Effector memory CD8-positive, alpha-beta T cell (primary cell): ENCODE measurements around the gene ACBD5.
A peak's percentile ranks its signal among the peaks of the same experiment; 100 is the strongest.
"Not testable (repeated sequence)": the region's sequence is repeated elsewhere in the genome, so short reads cannot be mapped to it uniquely, and the experiment has no call there.

Source experiments
- ATAC-seq: fragments of 150-1000 bp; cut with Tn5 transposase; replicated peaks from 2 replicates; pipeline ENCODE4 v1.10.0; 2021; ENCODE audit warnings: mild to moderate bottlenecking, moderate library complexity
- DNase-seq, 3 experiments: peaks; one replicate each; pipeline ENCODE4 v3.0.0; 2021
- H3K27ac Mint-ChIP-seq, 2 donors: one replicate each; pipeline ENCODE4 v1.8.0; 2022; ENCODE audit warnings: mild to moderate bottlenecking in 2 of 2, mixed read lengths in 2 of 2, moderate library complexity in 2 of 2
- H3K27me3 Mint-ChIP-seq, 2 donors: one replicate each; pipeline ENCODE4 v1.8.0; 2022; ENCODE audit warnings: mixed read lengths in 2 of 2
- H3K36me3 Mint-ChIP-seq: one replicate; pipeline ENCODE4 v1.8.0; 2022; ENCODE audit warnings: mild to moderate bottlenecking, moderate library complexity, mixed read lengths; ENCODE audit not compliant: insufficient read depth
- H3K4me1 Mint-ChIP-seq, 2 donors: one replicate each; pipeline ENCODE4 v1.8.0; 2022; ENCODE audit warnings: low read depth in 2 of 2, mixed read lengths in 2 of 2
- H3K4me3 Mint-ChIP-seq, 2 donors: one replicate each; pipeline ENCODE4 v1.8.0; 2022; ENCODE audit warnings: mild to moderate bottlenecking in 2 of 2, mixed read lengths in 2 of 2, moderate library complexity in 2 of 2
- H3K9me3 Mint-ChIP-seq, 2 donors: one replicate each; pipeline ENCODE4 v1.8.0; 2022; ENCODE audit warnings: mixed read lengths in 2 of 2
- total RNA-seq, 9 experiments: gene quantifications; one replicate each; lab custom pipeline; 2026; lab: John Stamatoyannopoulos, UW

Gene ACBD5, protein sequence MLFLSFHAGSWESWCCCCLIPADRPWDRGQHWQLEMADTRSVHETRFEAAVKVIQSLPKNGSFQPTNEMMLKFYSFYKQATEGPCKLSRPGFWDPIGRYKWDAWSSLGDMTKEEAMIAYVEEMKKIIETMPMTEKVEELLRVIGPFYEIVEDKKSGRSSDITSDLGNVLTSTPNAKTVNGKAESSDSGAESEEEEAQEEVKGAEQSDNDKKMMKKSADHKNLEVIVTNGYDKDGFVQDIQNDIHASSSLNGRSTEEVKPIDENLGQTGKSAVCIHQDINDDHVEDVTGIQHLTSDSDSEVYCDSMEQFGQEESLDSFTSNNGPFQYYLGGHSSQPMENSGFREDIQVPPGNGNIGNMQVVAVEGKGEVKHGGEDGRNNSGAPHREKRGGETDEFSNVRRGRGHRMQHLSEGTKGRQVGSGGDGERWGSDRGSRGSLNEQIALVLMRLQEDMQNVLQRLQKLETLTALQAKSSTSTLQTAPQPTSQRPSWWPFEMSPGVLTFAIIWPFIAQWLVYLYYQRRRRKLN
- 36.0 to 69.2 (median 60.1) reads per million in 9 experiments for total RNA-seq

DNA sequence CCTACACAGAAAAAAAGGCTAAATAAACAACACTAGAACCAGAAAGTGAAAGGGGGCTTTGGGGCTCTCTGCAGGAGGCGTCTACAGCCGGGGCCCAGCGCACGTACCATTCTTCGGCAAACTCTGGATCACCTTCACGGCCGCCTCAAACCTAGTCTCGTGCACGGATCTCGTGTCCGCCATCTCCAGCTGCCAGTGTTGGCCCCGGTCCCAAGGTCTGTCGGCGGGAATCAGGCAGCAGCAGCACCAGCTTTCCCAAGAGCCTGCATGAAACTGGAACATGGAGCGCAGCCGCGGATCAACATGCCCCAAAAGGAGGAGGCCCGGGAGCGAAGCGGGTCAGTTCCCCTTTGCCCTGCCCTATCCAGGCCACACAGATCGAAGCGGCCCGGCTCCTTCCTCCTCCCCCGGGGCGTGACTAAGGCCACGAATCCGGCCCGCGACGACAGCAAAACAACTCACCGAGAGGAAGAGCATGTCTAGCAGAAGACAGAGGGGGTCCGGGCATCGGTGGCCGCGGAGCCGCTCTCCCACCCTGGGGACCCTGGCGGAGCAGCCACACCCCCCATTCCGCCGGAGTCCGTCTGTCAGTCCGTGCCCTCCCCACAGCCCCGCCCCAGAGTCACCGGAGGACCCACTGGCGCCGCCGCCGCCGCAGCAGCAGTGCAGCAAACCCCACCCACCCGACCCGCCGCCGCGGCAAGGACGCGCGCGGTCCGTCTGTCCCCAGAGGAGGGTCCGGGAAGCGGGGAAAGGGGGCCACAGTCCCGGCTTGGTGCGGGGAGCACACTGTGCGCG is at the start of gene ACBD5:
Gene ACBD5 (minus strand): TSS at position 586 of the 798 bp plus-strand sequence. CDS start 109 bp downstream, at position 477.
- peak within 1 kb of the TSS; percentile 91 to 98 for H3K27ac Mint-ChIP-seq
- H3K4me1 Mint-ChIP-seq, result peaks cover 29 to 39% of the 10 kb centered on the region in 2 donors
- peak; percentile 39 for ATAC-seq
- peaks cover 39% of the 10 kb centered on the region for H3K36me3 Mint-ChIP-seq
- H3K9me3 Mint-ChIP-seq, result no peaks in the 10 kb centered on the region
- peak; percentile 43 to 54 (median 45) for DNase-seq
- H3K4me3 Mint-ChIP-seq, result peak within 1 kb of the TSS; percentile 97 to 98
- H3K27me3 Mint-ChIP-seq, result no peaks in the 10 kb centered on the region

DNA sequence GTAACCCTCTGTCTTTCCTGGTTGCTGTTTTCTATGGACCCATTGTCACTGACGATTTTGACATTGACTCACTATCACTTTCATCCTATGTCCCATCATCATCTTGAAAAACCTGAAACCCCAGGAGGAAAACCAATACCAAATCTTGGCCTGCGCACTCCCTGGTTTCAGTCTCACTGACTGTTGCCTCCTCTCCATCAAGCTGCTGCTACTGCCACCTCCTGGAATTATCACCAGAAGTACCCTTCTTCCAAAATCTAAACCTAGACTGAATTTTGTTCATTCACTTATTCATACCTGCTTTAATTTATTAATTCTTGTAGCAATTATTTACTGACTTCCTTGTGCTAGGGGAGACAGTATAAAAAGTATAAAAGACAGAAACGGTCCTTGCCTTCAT is 44.5 kb upstream of the ACBD5 start:
- DNase-seq (peak; percentile 24 to 36 (median 30)), ATAC-seq (peak; percentile 80)
- Mint-ChIP-seq H3K36me3 (no peaks in the 10 kb centered on the region), H3K27me3 (no peaks in the 10 kb centered on the region), H3K9me3 (no peaks in the 10 kb centered on the region), H3K4me3 (no peak overlapping the region), H3K27ac (peak overlapping the region in 1 of 2 donors; percentile 9), H3K4me1 (peaks cover 0 to 2% of the 10 kb centered on the region in 2 donors)

DNA sequence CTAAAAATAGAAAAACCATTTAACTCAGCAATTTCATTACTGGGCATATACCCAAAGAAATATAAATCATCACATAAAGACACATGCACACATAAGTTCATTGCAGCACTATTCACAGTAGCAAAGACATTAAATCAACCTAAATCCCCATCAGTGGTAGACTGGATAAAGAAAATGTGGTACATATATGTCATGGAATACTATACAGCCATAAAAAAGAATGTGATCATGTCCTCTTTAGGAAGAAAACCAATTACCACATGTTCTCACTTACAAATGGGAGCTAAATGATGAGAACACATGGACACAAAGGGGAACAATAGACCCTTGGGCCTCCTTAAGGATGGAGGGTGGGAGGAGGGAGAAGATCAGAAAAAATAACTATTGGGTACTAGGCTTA is 36.0 kb upstream of the ACBD5 start:
- Mint-ChIP-seq H3K4me1 (peaks cover 0 to 2% of the 10 kb centered on the region in 2 donors), H3K36me3 (peaks cover 5% of the 10 kb centered on the region), H3K9me3 (no peaks in the 10 kb centered on the region), H3K27ac (no peak overlapping the region), H3K4me3 (no peak overlapping the region), H3K27me3 (peaks cover 46 to 47% of the 10 kb centered on the region in 2 donors)
- DNase-seq, result no peak
- ATAC-seq, result no peak

DNA sequence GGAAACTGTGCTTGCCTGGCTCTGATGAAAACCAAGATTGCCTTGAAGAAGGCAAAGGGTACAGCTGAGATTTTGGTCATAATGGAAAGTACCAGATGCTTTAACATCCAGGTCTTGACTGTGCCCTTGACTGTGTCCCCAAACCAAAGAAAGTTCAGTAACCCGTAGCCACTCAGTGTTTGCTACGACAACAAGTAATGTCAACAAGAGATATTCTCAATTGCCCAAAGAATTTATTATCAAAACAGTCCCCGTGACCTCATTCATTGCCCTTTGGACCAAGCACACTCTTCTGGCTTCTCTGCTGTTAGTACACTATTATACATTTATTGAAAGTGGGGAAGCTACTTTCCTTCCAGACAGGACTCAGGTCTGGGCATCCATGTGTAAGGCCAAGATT is 25.4 kb upstream of the ACBD5 start:
- H3K4me3 Mint-ChIP-seq, ATAC-seq, H3K4me1 Mint-ChIP-seq, H3K27ac Mint-ChIP-seq, DNase-seq, H3K9me3 Mint-ChIP-seq, H3K36me3 Mint-ChIP-seq: not testable (repeated sequence)
- H3K27me3 Mint-ChIP-seq, result peaks cover 7 to 12% of the 10 kb centered on the region in 2 donors

DNA sequence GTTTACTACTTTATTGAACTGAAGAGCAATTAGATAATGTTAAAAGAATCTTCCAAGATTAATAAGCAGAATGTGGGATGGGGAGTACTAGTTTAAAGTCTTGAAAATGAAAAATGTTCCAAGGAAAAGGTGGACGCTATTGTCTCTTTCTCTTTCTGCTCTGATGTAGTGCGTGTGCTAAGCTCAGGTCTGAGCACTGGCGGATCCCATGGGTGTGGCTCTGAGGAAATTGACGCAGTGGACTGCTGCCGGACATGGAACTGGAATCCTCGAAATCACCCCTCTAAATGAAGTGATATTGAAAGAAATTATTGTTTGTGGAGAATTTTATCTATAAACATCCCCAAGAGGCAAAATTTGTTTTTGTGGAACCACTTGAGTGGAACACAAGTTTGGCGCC is 22.2 kb upstream of the ACBD5 start:
- Mint-ChIP-seq H3K36me3 (peaks cover 12% of the 10 kb centered on the region), H3K4me1 (peaks cover 10 to 13% of the 10 kb centered on the region in 2 donors), H3K27me3 (peaks cover 32 to 33% of the 10 kb centered on the region in 2 donors)
- H3K9me3 Mint-ChIP-seq, ATAC-seq, H3K4me3 Mint-ChIP-seq, H3K27ac Mint-ChIP-seq, DNase-seq: not testable (repeated sequence)

DNA sequence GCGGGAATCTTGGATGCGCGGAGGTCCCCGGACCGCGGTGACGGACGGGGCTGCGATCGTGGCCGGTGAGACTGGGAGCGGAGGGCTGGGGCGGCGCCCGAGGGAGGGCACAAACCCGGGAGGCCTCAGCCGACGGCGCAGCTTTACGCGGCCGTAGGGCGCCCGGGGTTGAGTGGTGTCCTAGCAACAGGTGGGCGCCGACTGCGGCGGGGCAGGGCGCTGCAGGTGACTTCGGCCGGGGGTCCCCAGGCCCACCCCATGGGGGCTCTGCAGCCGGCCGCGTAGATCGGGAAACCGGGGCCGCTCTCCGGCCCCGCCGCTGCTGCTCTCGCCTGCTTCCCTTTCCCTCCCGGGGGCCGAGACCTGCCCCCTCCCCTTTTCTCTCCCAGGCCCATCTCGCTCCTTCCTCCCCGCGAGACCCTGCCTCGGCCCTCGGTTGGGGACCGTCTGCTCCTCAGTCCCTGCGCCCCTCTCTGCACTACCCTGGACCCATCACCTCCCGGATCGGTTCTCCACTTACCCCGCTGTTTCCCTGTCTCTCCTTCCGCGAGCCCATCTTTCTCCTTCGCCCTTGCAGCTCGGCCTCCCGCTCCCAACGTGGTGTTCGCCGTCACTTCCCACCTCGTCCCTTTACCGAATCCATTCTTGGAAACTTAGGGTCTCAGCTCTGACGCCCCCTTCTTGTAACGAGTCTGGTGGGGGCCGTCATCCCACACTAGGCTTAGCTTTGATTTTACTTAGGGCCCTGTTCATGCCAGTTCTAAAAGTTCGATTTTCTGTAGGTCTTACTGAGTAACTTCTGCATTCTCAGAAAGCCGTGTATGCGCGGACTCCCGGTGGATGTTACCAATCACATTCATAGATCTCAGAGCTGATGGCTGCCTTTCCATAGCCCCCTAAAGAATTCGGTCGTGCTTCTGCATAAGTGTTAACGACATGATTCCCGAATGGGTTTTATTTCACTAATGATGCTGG is 18.5 kb upstream of the ACBD5 start:
- Mint-ChIP-seq H3K4me3 (peak overlapping the region; percentile 89 to 93), H3K27ac (peak overlapping the region; percentile 77 to 91)

DNA sequence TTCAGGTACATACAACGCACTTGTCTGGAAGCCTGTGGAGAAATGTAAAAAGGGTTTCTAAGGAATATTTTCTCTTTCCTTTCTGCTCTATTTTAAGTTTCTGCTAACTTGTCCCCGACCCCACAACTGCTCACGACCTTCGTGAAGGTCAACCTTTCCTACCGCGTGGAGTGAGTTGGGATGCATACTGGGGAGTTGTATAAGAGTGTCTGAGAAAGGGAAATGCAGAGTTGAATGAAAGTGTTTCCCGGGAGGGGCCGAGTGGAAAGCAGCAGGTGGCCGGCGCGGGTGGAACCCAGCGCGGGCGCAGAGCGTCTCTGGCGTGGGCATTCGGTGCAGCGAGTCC is 17.9 kb upstream of the ACBD5 start:
- peak overlapping the region; percentile 89 to 93 for H3K4me3 Mint-ChIP-seq
- H3K27me3 Mint-ChIP-seq, result peaks cover 21 to 33% of the 10 kb centered on the region in 2 donors
- peaks cover 23% of the 10 kb centered on the region for H3K36me3 Mint-ChIP-seq
- peaks cover 10 to 18% of the 10 kb centered on the region in 2 donors for H3K4me1 Mint-ChIP-seq
- peak overlapping the region; percentile 41 to 91 for H3K27ac Mint-ChIP-seq
- no peaks in the 10 kb centered on the region for H3K9me3 Mint-ChIP-seq
- DNase-seq (no peak), ATAC-seq (no peak)

More for the DNA sequence above, 18.5 kb upstream of the ACBD5 start:
- DNase-seq, result no peak
- Mint-ChIP-seq H3K27me3 (peaks cover 21 to 33% of the 10 kb centered on the region in 2 donors), H3K4me1 (peaks cover 10 to 13% of the 10 kb centered on the region in 2 donors), H3K9me3 (no peaks in the 10 kb centered on the region), H3K36me3 (peaks cover 23% of the 10 kb centered on the region)
- peak; percentile 35 for ATAC-seq

DNA sequence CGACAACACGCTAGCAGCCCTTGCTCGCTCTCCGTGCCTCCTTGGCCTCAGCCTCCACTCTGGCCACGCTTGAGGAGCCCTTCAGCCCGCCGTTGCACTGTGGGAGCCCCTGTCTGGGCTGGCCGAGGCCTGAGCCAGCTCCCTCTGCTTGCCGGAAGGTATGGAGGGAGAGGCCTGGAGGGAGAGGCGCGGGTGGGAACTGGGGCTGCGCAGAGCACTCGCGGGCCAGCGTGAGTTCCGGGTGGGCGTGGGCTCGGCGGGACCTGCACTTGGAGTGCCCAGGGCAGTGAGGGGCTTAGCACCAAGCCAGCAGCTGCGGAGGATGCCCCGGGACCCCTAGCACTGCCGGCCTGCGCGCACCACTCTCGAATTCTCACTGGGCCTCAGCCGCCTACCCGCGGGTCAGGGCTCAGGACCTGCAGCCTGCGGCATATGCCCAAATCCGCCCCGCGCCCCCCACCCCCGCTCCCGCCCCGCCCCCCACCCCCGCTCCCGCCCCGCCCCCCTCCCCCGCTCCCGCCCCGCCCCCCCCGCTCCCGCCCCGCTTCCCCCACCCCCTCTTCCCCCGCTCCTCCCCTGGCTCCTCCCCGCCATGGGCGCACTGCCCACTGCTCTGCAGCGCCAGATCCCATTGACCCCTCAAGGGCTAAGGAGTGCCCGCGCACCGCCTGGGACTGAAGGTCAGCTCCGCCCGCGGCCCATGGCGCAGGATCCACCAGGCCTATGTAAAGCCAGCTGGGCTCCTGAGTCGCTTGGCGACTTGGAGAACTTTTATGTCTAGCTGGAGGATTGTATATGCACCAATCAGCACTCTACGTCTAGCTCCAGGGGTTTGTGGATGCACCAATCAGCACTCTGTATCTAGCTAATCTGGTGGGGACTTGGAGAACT is 15.9 kb upstream of the ACBD5 start:
- H3K27me3 Mint-ChIP-seq, result peaks cover 21 to 33% of the 10 kb centered on the region in 2 donors
- no peaks in the 10 kb centered on the region for H3K9me3 Mint-ChIP-seq
- H3K4me1 Mint-ChIP-seq, result peaks cover 12 to 20% of the 10 kb centered on the region in 2 donors
- ATAC-seq (no peak), DNase-seq (no peak)
- no peak overlapping the region for H3K4me3 Mint-ChIP-seq
- H3K27ac Mint-ChIP-seq, result no peak overlapping the region
- H3K36me3 Mint-ChIP-seq, result peaks cover 23% of the 10 kb centered on the region

DNA sequence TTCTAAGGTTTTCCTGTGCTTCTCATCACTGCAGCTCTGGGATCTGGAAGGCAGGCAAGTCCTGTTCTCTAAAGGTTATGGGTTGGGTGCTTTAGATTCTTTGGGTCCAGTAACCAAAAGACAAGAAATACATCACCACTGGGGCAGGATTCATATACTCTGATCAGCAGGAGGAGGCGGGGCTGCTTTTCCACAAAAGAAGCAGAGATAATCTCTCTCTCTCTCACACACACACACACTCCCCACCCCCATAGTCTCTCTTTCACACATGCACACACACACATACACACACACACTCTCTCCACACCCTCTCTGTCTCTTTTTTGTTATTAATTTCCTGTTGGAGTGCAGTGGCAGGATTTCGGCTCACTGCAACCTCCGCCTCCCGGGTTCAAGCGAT is 13.0 kb upstream of the ACBD5 start:
- Mint-ChIP-seq H3K36me3 (peaks cover 13% of the 10 kb centered on the region), H3K27me3 (peaks cover 10 to 15% of the 10 kb centered on the region in 2 donors), H3K9me3 (no peaks in the 10 kb centered on the region), H3K27ac (peak overlapping the region in 1 of 2 donors; percentile 78), H3K4me3 (peak overlapping the region; percentile 78 to 81), H3K4me1 (peaks cover 10 to 11% of the 10 kb centered on the region in 2 donors)
- DNase-seq, result no peak
- ATAC-seq, result no peak

DNA sequence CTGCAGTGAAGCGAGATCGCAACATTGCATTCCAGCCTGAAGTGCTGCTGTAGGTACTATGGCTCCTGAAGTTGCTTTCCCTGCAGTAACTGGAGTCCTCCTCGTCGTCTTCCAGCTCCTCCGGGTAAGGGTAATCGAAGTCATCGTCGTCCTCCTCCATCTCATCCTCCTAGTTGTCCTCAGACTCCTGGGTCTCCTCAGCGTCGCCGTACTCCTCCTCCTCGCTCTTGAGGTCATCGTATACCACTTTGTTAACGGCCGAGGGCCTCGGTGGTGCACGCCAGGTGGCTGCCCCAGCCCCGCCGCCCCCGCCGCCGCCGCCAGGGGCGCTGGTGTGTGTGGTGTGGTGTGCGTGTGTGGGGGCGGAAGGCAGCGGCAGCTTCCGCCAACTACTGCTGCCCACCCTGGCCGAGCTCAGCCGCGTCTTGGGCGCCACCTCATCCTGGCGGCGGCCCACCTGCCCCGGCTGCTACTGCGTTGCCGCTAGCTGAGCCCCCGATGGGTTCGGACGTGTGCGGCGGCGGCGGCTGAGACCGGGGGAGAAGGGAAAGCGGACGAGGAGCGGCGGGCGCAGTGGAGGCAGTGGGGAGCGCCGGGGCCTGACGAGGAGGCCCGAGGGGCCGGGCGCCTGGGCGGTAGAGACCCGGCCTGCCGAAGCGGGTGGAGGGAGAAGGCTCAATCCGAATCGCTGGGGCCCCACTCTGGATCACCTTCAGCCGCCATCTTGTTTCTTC is 11.8 kb upstream of the ACBD5 start:
- Mint-ChIP-seq H3K9me3 (no peaks in the 10 kb centered on the region), H3K27ac (peak overlapping the region; percentile 78), H3K4me3 (peak overlapping the region; percentile 78 to 81), H3K36me3 (peaks cover 8% of the 10 kb centered on the region), H3K27me3 (peaks cover 0 to 3% of the 10 kb centered on the region in 2 donors), H3K4me1 (peaks cover 6 to 7% of the 10 kb centered on the region in 2 donors)
- ATAC-seq (peak; percentile 93), DNase-seq (peak; percentile 70 to 80 (median 80))

DNA sequence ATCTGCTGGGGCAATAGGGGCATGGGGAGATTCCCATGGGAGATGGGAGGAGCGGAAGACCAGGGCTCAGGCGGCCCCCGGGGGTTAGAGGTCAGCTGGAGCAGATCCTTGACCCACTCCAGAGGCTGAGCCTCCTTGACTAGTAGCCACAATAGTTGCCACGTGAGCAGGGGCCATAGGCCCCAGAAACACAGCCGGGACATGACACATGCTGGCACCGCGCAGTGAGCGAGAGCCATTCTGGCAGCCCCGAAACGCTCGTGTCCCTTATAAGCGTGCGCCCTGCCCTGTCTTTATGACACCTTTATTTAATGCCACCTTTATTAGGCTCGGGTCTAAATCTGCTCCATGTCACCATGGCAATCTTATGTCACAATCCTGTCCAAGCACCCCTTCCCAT is 11.0 kb upstream of the ACBD5 start:
- Mint-ChIP-seq H3K4me3 (peak overlapping the region in 1 of 2 donors; percentile 34), H3K27ac (no peak overlapping the region), H3K27me3 (no peaks in the 10 kb centered on the region), H3K4me1 (peaks cover 6 to 7% of the 10 kb centered on the region in 2 donors), H3K9me3 (no peaks in the 10 kb centered on the region), H3K36me3 (no peaks in the 10 kb centered on the region)
- DNase-seq (no peak), ATAC-seq (no peak)
